GM20000 (cell line): Measurements from ENCODE around the gene JPH4.

Source experiments
- DNase-seq: peaks from one replicate; pipeline ENCODE4 v3.0.0; 2012; ENCODE audit warnings: low spot score
- CTCF ChIP-seq: IDR thresholded peaks from 2 replicates; pipeline ENCODE4 v1.5.1; 2012; ENCODE audit warnings: mild to moderate bottlenecking, control low read depth; ENCODE audit errors: extremely low read depth, missing control alignments

JPH4 gene

GRCh38 chr14:23621204-23621931 is 42.8 kb upstream of the JPH4 start:
- DNase-seq: no peak
- no peak for TF ChIP-seq CTCF

GRCh38 chr14:23620177-23620702 is 41.6 kb upstream of the JPH4 start:
- no peak for TF ChIP-seq CTCF
- no peak for DNase-seq

- no peak for TF ChIP-seq CTCF
These were observed 39.9 kb upstream of the JPH4 start for GRCh38 chr14:23618415-23618988.

GRCh38 chr14:23617539-23617938 is 38.9 kb upstream of the JPH4 start:
- no peak for TF ChIP-seq CTCF
- no peak for DNase-seq

More at GRCh38 chr14:23618415-23618988, 39.9 kb upstream of the JPH4 start:
- DNase-seq: no peak

GRCh38 chr14:23615856-23616255 is 37.3 kb upstream of the JPH4 start:
- TF ChIP-seq CTCF: no peak
- DNase-seq: no peak

GRCh38 chr14:23614395-23614828 is 35.8 kb upstream of the JPH4 start:
- no peak for TF ChIP-seq CTCF
- no peak for DNase-seq

- DNase-seq: no peak
- no peak for TF ChIP-seq CTCF
These were observed 34.9 kb upstream of the JPH4 start for GRCh38 chr14:23613242-23614070.
